Measurements from ENCODE around the gene ZFYVE26.
"Not testable (repeated sequence)": the region's sequence is repeated elsewhere in the genome, so short reads cannot be mapped to it uniquely, and the experiment has no call there.

- TF ChIP-seq CTCF (IDR thresholded peaks at IDR 0.05); POLR2A (IDR thresholded peaks at IDR 0.05; ENCODE audit: low read depth); POLR2AphosphoS5 (IDR thresholded peaks at IDR 0.05): not testable (repeated sequence)
Measured at GRCh38 chr14:67709346-67709745, 107.0 kb downstream of the ZFYVE26 start.

Measured in esophagus muscularis mucosa (tissue), 3 donors.